ENCODE measurements around the gene C1orf21.

C1orf21 gene

GRCh38 chr1:184387476-184388318 lies 868 bp downstream of the C1orf21 start:
- DNase-seq (ENCODE audit: low read depth), result no peak

DNA sequence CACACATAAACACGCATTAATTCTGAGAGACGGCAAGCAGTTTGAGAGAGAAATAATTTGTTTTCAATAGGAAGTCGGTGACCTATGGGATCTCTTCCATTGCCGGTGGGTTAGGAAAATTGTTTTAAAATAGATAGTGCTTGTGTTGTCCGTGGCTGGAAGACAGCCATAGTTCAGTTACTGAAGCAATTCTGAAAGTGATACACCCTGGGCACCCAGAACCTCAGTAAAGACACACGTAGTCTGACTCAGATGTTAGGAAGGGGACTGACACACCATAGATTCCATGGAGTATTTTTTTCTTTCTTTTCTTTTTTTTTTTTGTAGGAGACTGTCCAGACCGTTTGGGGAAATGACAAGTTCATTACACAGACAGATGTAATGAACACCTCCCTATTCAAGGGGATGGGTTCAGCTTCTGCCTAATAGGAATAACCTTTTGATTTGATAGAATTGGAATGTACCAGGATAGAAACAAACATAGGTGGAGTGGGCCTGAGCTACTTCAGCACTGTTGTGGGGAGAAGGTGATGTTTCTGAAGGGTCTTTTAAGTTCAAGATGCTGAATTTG lies 1.6 kb downstream of the C1orf21 start:
- no peak for DNase-seq (ENCODE audit: low read depth)

DNA sequence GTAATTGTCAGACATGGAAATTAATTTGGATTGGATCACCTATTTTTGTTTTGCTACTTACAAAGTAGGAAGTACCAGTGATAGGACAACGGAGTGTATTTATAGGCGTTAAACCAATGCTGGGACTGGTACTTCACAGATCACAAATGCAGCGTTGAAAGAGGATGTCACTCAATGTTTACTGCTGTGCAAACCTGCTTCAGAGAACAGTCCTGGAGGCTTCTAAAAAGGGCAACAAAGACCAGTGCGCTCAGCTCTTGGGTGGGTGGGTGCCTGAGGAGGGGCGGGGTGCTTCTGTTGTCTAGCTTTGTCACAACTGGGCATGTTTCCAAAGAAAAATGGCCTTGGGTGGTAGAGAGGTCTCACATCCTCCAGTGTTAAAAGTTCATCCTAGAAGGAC lies 2.1 kb downstream of the C1orf21 start:
- DNase-seq (ENCODE audit: low read depth), result no peak

- DNase-seq (ENCODE audit: low read depth), result no peak
Measured at GRCh38 chr1:184389446-184389845, 2.6 kb downstream of the C1orf21 start.

GRCh38 chr1:184390889-184391288 lies 4.1 kb downstream of the C1orf21 start:
- DNase-seq (ENCODE audit: low read depth), result no peak

GRCh38 chr1:184392067-184392466 lies 5.2 kb downstream of the C1orf21 start:
- DNase-seq (ENCODE audit: low read depth), result no peak

GRCh38 chr1:184392779-184393522 lies 6.1 kb downstream of the C1orf21 start:
- DNase-seq (ENCODE audit: low read depth), result no peak

DNA sequence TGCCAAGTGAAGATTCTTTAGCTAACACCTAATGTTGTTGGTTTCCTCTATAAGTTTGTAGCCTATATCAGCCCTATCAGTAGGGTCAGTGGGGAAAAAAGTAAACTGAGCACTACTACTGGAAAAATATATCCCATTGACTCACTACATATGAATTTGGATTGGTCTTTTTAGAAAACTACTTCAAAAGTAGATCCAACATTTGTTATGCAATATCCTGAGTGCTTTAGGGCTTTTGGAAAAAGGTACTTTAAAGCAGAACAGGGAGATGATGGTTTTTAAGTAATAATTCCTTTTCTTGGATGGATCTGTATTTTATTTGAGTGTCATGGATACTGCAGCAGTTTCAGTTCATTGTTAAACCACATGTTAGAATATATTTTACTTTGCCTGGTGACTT lies 7.1 kb downstream of the C1orf21 start:
- DNase-seq (ENCODE audit: low read depth), result no peak

DNA sequence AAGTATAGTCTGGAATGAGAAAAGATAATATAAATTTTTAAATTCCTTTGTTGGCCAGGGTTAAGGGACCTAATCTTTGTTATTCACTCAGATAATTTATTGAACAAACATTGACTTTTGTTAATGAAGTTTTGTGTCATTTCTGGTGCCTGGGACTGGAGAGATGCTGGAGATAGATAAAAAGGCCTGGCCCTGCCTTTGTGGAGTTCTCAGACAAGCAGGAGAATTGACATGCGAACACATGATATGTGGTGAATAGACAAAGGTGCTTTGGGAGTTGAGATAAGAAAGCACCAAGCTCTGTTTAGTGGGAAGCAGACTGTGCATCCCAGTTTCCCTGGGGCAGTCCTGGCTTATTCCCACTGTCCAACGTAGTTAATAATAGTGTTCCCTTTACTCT lies 8.5 kb downstream of the C1orf21 start:
- DNase-seq (ENCODE audit: low read depth), result no peak

DNA sequence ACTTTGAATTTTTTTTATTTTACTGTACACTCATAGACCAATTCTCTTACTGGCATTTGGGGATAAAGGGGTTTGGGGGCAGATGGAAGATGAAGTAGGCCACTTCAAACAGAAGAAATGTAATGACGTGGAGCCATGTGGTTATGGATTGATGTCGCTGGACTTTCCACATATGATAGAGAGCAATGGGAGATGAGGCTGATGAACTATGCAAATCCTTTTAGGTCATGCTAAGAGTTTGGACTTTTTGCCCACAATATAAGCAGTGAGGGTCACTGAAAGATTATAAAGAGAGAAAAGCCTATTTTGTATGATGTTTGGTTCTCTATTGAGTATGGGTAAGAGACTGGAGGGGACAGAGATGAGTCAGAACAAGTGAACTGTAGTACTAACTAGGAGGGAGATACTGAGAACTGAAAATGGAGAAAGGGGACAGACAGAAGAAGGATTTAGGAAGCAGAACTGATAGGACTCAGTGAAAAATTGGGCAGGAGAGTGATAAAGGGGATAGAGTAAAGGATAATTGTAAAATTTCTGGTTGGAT lies 9.2 kb downstream of the C1orf21 start:
- no peak for DNase-seq (ENCODE audit: low read depth)

GRCh38 chr1:184399192-184399847 lies 12.5 kb downstream of the C1orf21 start:
- DNase-seq (ENCODE audit: low read depth), result no peak

GRCh38 chr1:184403961-184404726 lies 17.3 kb downstream of the C1orf21 start:
- no peak for DNase-seq (ENCODE audit: low read depth)

DNA sequence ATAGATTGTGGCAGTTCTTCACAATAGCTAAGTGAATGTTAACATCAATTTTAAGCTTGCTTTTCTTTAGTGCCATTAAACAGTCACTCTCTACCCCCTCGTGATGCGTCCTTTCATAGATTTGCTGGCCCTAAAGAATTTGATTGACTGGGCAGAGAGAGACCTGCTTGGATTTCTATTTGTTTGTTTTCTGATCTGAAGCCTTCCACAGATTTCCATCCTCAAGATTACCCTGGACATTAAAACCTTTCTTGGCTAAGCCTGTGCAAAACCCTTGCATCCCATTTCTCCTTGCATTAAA lies 17.8 kb downstream of the C1orf21 start:
- DNase-seq (ENCODE audit: low read depth), result no peak

- DNase-seq (ENCODE audit: low read depth), result no peak
Measured at GRCh38 chr1:184405094-184405800, 18.4 kb downstream of the C1orf21 start.

DNA sequence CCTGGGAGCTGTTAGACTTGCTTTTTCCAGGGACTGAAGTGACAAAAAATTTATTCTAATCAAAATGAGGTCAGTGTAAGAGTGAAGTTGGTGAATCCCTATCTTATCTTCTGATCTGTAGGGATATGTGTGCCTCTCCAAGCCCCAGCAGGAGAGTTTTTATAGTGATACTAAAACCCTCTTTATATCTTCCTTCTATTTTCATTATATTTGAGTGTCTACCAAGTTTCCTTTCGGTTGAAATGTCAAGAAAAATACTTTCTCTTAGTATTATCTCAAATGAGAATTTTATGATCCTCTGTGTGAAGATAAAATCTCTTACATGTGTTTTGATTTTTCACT lies 18.9 kb downstream of the C1orf21 start:
- DNase-seq (ENCODE audit: low read depth), result no peak

DNA sequence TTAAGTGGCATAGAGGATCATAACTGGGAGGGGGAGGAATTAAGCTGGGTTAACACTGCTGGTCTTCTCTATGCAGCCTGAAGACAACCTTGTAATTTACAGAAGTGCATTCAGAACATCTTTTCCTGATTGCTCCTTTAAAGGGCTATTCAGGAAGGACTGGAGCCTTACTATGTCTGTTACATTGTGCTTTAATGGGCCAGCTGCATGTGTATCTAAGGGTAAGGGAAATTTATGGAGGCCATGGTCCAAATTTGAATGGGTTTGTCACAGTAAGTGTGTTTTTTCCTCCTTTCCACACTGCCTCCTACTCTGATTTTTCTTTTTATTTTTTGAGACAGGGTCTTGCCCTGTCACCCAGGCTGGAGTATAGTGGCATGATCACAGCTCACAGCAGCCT lies 19.6 kb downstream of the C1orf21 start:
- DNase-seq (ENCODE audit: low read depth), result no peak

DNA sequence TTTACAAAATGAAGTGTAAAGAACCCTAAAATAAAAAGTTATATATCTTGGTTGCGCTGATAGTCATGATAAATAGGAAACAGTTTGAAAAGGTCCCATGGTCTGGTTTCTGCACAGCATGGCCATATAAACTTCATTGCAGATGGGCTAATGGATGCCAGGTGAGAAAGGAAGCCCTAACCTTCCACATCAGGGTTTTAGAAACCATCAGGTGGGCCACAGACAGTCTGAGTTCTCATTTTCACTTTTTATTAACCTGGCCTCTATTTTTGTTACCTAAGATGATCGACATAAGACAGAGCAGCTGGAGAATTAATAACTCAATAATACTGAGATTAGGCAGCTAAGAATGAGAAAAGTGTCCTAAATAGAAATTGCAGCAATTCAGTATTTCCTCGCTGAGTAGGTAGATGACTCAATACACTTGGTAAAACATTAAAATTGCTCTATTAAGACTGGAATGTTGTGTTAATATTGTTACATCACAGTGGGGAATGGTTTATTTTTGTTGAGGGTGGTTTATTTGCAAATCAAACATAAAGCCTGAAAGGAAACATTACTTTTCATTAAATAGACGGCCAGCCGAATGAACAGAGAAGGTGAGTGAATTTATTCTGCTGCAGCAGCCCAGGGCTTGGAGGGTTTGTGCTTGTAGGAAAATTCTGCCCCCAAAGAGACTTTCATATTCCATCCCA lies 21.1 kb downstream of the C1orf21 start:
- DNase-seq (ENCODE audit: low read depth), result no peak

GRCh38 chr1:184408580-184408979 lies 21.8 kb downstream of the C1orf21 start:
- no peak for DNase-seq (ENCODE audit: low read depth)

- DNase-seq (ENCODE audit: low read depth), result no peak
Measured at GRCh38 chr1:184409011-184409410, 22.2 kb downstream of the C1orf21 start.

- DNase-seq (ENCODE audit: low read depth), result no peak
Measured at GRCh38 chr1:184412472-184412871, 25.6 kb downstream of the C1orf21 start.

GRCh38 chr1:184416481-184416880 lies 29.7 kb downstream of the C1orf21 start:
- no peak for DNase-seq (ENCODE audit: low read depth)
